ENCODE results near the gene GLIS1. TPM values are rescaled to one million over a fixed set of nuclear protein-coding genes. Genes with fewer than 3 reads are reported as not detected.

GLIS1 gene
- total and polyA plus RNA-seq, 2 of the 8 experiments (the other 6 are each of a cell fraction or from before 2014, with no cell fraction given), result 0.15 to 0.22 TPM

DNA sequence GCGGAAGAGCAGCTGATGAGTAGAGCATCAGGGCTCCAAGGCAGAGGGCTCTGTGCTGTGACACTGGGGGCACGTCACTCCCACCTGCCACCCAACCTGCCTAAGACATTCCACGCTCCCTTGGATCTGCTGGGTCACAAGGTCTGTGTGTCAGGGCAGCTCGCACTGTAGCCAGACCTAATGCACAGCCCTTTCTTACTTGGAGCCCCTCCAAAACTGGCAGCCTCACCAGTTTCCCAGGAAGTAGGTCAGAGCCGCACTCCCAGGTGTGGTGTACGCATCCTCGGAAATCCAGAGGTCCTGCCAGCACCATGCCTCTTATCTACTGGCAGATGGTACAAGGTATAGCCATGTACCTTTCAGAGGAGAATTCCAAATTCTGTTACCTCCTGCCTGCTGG lies 257.5 kb downstream of the GLIS1 start:
- no peak overlapping the region for H2AFZ ChIP-seq (ENCODE audit: low read length)
- no peak overlapping the region for H3K27ac ChIP-seq (ENCODE audit: low read depth, low read length)
- no peak overlapping the region for H2BK12ac ChIP-seq (ENCODE audit: low read depth, low read length)
- WGBS, 2 experiments (ENCODE audit: extremely low coverage in 1 of 2, insufficient coverage in 1 of 2, insufficient read length in 1 of 2, insufficient replicate concordance in 2 of 2, low coverage in 1 of 2, low lambda C conversion rate in 2 of 2, missing lambda C conversion rate in 1 of 2), result 88% methylated on average over 7 of the region's 7 CpGs; no CpG with 5 or more reads in 1 of the 2 experiments
- no peak overlapping the region for H3K4ac ChIP-seq (replicated peaks; ENCODE audit: insufficient read length, low read depth, low read length)
- H2AK5ac ChIP-seq (ENCODE audit: low read depth, low read length), result no peak overlapping the region
- H2BK15ac ChIP-seq (ENCODE audit: low read length), result no peak overlapping the region
- H3K18ac ChIP-seq (ENCODE audit: extremely low read depth, low read length), result no peak overlapping the region
- H3K4me3 ChIP-seq (ENCODE audit: extremely low read depth in 1 of 4, insufficient read depth in 2 of 4, low read depth in 3 of 4, low read length in 4 of 4), result no peak overlapping the region
- POLR2A ChIA-PET (ENCODE audit: partially characterized antibody), result no interaction called here
- H3K4me2 ChIP-seq (ENCODE audit: insufficient read depth in 1 of 2, low read depth in 2 of 2, low read length in 2 of 2), result no peak overlapping the region
- H4K20me1 ChIP-seq (replicated peaks in 1 of 2; ENCODE audit: control insufficient read depth in 1 of 2, insufficient read depth in 2 of 2, low read length in 2 of 2), result no peaks in the 10 kb centered on the region
- no peak overlapping the region for H3K14ac ChIP-seq (ENCODE audit: insufficient read length)
- no peak overlapping the region for H4K5ac ChIP-seq (ENCODE audit: insufficient read length, low read depth, low read length)
- H4K8ac ChIP-seq (ENCODE audit: extremely low read depth, insufficient read depth, low read length), result no peak overlapping the region
- H3K23me2 ChIP-seq (ENCODE audit: low read depth, low read length), result no peaks in the 10 kb centered on the region
- no peak overlapping the region for H4K91ac ChIP-seq (replicated peaks; ENCODE audit: insufficient read length, low read length)
- no peak overlapping the region for H3K23ac ChIP-seq (ENCODE audit: insufficient read length)
- FAIRE-seq (no peak), DNase-seq (ENCODE audit: low read depth in 1 of 2, low spot score in 2 of 2) (no peak)
- CTCF ChIA-PET (ENCODE audit: partially characterized antibody), result interaction anchor here (2.1 to 6.9 kb wide), 4 partner anchors 8 to 113 kb away, joined by 5 to 95 read pairs (median 40); no protein-coding TSS in a partner anchor
- H2BK5ac ChIP-seq (ENCODE audit: low read depth, low read length), result peak overlapping the region; percentile 26; the same call in 1 of the 2 replicates
- no peak overlapping the region for H3K56ac ChIP-seq (replicated peaks; ENCODE audit: insufficient read length, low read depth, low read length)
- no peaks in the 10 kb centered on the region for H3K9me3 ChIP-seq (ENCODE audit: insufficient read depth in 2 of 2, low read depth in 1 of 2, low read length in 1 of 2)
- no peak overlapping the region for H2BK120ac ChIP-seq (replicated peaks; ENCODE audit: low read depth, low read length)
- no peaks in the 10 kb centered on the region; a peak in 1 of 4 replicates for H3K79me2 ChIP-seq (ENCODE audit: control insufficient read depth in 1 of 2, insufficient read depth in 2 of 2, low read length in 2 of 2)
- no peak overlapping the region for H3K9ac ChIP-seq (replicated peaks in 1 of 4; ENCODE audit: extremely low read depth in 1 of 4, low read depth in 3 of 4, low read length in 3 of 4)
- H2BK20ac ChIP-seq (ENCODE audit: low read length), result 0 out of 2 replicates have a peak overlapping the region, but pooled peaks have one; percentile 6
- H3K27me3 ChIP-seq (replicated peaks in 1 of 4; ENCODE audit: control insufficient read depth in 3 of 4, extremely low read depth in 1 of 4, insufficient read depth in 3 of 4, low read length in 3 of 4), result peaks cover 0 to 3% (median under 1%) of the 10 kb centered on the region in 4 experiments; a peak in 1 of 7 replicates
- H3K36me3 ChIP-seq (ENCODE audit: control insufficient read depth in 2 of 4, insufficient read depth in 4 of 4, low read length in 3 of 4), result no peaks in the 10 kb centered on the region
- H3K79me1 ChIP-seq (ENCODE audit: low read depth, low read length), result no peaks in the 10 kb centered on the region
- H3K4me1 ChIP-seq (replicated peaks in 1 of 4; ENCODE audit: control insufficient read depth in 3 of 4, insufficient read depth in 4 of 4, low read length in 3 of 4), result peaks cover 0 to 12% (median 2%) of the 10 kb centered on the region in 4 experiments; a peak in 5 of 7 replicates
- TF ChIP-seq, protein P1, sequence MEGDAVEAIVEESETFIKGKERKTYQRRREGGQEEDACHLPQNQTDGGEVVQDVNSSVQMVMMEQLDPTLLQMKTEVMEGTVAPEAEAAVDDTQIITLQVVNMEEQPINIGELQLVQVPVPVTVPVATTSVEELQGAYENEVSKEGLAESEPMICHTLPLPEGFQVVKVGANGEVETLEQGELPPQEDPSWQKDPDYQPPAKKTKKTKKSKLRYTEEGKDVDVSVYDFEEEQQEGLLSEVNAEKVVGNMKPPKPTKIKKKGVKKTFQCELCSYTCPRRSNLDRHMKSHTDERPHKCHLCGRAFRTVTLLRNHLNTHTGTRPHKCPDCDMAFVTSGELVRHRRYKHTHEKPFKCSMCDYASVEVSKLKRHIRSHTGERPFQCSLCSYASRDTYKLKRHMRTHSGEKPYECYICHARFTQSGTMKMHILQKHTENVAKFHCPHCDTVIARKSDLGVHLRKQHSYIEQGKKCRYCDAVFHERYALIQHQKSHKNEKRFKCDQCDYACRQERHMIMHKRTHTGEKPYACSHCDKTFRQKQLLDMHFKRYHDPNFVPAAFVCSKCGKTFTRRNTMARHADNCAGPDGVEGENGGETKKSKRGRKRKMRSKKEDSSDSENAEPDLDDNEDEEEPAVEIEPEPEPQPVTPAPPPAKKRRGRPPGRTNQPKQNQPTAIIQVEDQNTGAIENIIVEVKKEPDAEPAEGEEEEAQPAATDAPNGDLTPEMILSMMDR (IDR thresholded peaks at IDR 0.05; ENCODE audit: control extremely low read depth in 1 of 3, insufficient read depth in 1 of 3, low read depth in 1 of 3, low read length in 3 of 3), result no peak
- TF ChIP-seq SIX5 (IDR thresholded peaks at IDR 0.05; ENCODE audit: low read depth, low read length) (no peak), CBX8 (IDR thresholded peaks at IDR 0.05; ENCODE audit: borderline replicate concordance, low read depth, low read length) (no peak), BRCA1 (IDR thresholded peaks at IDR 0.05; ENCODE audit: low read depth, low read length) (no peak), TEAD4 (IDR thresholded peaks at IDR 0.05; ENCODE audit: low read depth, low read length) (no peak), SUZ12 (IDR thresholded peaks at IDR 0.05; ENCODE audit: low read length) (no peak), KDM4A (IDR thresholded peaks at IDR 0.05; ENCODE audit: low read depth, low read length, severe bottlenecking) (no peak), SP1 (IDR thresholded peaks at IDR 0.05; ENCODE audit: low read depth, low read length) (no peak), HDAC6 (IDR thresholded peaks at IDR 0.05; ENCODE audit: low read depth, low read length) (no peak), PHF8 (conservative IDR thresholded peaks at IDR 0.05; ENCODE audit: low read depth, low read length) (no peak)
- TF ChIP-seq, protein P2, sequence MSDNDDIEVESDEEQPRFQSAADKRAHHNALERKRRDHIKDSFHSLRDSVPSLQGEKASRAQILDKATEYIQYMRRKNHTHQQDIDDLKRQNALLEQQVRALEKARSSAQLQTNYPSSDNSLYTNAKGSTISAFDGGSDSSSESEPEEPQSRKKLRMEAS (IDR thresholded peaks at IDR 0.05), result no peak

All from H1 (cell line).